ENCODE measurements around the gene SNX1.
"Not testable (repeated sequence)": the region's sequence is repeated elsewhere in the genome, so short reads cannot be mapped to it uniquely, and the experiment has no call there.

SNX1 gene

DNA sequence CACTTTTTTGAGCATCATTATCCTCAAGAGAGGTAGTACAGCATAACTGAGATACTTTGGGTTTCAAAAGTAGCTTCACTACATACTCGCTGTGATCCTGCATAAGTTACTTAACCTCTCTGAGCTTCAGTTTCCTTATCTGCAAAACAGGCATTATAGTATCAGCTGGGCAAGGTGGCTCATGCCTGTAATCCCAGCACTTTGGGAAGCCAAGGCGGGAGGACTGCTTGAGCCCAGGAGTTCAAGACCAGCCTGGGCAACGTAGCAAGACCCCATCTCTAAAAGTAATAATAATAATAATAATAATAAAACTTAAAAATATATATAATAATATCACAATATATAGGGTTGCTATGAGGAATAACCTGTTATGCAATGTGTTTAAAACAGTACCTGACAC, 13.0 kb upstream of the SNX1 start:
- no peak for DNase-seq

DNA sequence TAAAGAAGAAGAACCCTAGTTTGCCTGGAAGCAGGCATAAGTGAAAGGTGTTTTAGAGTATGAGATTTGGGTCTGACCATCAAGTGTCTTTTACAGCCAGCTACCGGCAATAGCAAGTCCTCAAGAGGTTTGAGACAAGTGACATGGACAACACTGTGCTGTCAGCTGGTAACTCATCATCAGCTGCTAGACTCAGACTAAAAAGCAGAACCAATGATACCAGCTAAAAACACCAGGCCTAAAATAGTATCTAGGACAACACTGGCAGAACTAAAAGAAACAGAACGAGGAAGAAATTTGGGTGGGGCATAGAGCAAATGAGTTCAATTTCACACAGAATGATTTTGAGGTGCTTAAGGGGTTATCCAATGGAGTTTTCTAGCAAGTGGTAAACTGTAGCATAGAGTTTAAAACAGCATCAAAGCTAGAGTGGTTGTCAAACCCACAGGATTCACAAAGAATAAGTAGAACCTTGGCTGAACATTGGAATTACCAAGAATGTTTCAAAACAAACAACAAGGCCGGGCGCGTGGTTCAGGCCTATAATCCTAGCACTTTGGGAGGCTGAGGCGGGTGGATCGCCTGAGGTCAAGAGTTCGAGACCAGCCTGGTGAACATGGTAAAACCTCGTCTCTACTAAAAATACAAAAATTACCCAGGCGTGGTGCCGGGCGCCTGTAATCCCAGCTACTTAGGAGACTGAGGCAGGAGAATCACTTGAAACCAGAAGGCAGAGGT, 6.1 kb upstream of the SNX1 start:
- no peak for DNase-seq

- no peak for DNase-seq
These were observed 5.3 kb upstream of the SNX1 start for GRCh38 chr15:64090527-64090926.

DNA sequence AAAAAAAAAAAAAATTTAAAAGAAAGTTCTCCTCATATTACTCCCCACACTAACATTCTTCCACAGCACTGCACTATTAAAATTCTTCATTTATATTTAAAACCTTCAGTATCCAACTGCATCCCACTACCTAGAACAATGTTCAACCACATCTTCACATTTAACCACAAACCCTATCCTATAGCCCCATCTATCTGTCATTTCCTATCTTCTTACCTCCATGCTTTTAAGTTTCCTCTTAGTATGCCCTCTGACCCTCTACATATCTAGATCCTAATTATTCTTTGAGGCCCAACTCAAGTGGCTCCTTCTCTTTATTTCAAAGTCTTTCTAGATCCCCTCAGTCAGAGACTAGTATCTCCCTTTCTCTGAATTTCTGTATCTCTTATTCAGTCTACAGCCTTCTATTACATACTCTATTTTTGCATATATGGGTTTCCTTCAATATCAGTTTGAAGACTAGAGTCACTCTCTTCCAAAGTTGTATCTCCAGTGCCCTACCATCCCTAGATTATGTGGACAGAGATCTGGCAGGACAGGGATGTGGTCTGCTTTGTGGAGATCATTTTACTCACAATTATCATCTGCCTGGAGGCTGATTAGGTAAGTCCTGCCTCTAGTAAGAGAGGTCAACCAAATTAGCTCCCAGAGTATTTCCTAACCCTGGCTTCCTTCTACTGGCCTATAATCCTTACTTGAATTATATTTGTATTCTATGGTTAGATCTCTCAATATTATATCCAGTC, 3.5 kb upstream of the SNX1 start:
- DNase-seq = no peak

- DNase-seq = peak; percentile 55
These were observed 2.7 kb upstream of the SNX1 start for GRCh38 chr15:64092864-64093626.

DNA sequence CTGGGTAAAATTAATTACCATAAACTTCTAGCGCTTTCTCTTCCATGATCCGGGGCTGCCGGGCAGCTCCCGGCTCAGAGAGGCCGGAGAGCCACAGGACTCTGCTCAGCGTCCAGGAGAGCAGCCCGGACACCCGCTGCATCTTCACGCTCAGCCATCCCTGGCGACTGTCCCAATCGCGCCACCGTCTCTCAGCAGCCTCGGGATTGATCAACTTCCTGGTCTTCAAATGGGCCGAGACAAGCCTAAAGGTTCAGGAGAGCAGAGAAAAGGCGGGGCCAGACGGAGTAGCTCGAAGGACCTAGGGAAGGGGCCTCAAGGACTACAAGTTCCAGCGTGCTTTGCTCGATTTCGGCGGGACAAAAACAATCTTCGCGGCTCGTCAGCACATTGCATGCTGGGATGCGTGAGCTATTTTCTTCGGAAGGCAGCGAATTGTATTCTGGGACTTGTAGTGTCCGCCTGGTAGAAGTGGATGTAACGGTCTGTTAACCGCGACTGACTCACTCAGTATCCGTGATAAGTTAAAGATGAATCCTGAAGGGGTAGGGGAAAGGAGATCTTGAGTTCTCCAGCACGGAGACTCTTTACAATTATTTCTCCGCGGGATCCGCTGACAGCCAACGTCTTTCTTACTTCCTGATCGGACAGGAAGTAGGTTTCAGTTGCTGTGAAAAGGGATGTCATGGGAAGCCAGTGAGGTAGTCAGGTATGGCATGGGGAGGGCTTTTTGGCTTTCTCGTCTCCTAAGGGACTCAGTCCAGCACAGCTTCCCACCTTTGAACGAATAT, 2.0 kb upstream of the SNX1 start, which contains the start of gene CIAO2A:
Gene CIAO2A (minus strand): TSS at position 212 of the 791 bp plus-strand sequence. CDS start 70 bp downstream, at position 142.
- DNase-seq = peak; percentile 98

GRCh38 chr15:64095431-64095794, 369 bp upstream of the SNX1 start:
- DNase-seq = no peak

GRCh38 chr15:64096668-64097384, 1.0 kb downstream of the SNX1 start:
- no peak for DNase-seq

- no peak for DNase-seq
These were observed 3.6 kb downstream of the SNX1 start for GRCh38 chr15:64099379-64099778.

GRCh38 chr15:64100958-64101357, 5.2 kb downstream of the SNX1 start:
- DNase-seq = no peak

GRCh38 chr15:64102497-64102896, 6.7 kb downstream of the SNX1 start:
- DNase-seq = no peak

GRCh38 chr15:64105113-64105704, 9.4 kb downstream of the SNX1 start:
- no peak for DNase-seq

DNA sequence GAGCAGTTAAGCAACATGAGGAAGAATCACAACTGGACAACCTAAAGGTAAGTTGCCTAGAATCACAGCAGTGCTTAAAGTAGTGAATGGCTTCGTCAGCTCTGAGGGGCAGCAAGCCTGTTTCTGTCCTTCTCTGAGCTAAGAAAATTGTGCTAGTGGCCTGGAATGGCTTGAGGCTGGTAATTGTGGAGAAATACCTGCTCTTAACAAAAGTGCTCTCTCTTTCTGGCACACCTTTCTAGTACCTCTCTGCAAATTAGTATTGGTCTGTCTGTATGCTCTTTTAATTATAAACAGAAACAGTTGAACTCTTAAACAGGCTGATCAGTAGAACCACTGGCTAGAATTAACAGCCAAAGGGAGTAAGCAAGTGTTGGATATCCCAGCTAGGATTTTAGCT, 11.6 kb downstream of the SNX1 start:
- no peak for DNase-seq

DNA sequence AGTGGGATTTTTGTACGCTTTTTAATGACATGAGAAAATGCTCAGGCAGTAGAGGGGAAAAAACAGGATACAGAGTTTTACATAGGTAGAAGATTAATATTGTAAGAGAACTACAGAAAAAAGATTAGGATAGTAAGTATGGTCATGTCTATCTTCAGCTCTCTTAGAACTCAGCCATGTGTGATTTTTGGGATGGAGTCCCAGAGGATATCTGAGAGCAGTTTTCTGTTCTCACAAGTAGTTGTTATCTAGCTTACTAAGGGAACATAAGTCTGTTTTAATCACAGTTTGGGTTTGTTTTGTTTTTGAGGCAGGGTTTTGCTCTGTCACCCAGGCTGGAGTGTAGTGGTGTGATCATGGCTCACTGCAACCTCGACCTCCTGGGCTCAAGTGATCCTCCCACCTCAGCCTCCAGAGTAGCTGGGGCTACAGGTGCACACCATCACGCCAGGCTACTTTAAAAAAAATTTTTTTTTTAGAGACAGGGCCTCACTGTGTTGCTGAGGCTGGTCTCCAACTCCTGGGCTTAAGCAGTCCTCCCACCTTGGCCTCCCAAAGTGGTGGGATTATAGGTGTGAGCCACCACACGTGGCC, 14.4 kb downstream of the SNX1 start:
- DNase-seq = not testable (repeated sequence)

- DNase-seq = no peak
These were observed 15.3 kb downstream of the SNX1 start for GRCh38 chr15:64110950-64111678.

GRCh38 chr15:64111679-64112050, 15.9 kb downstream of the SNX1 start:
- DNase-seq = peak; percentile 11

DNA sequence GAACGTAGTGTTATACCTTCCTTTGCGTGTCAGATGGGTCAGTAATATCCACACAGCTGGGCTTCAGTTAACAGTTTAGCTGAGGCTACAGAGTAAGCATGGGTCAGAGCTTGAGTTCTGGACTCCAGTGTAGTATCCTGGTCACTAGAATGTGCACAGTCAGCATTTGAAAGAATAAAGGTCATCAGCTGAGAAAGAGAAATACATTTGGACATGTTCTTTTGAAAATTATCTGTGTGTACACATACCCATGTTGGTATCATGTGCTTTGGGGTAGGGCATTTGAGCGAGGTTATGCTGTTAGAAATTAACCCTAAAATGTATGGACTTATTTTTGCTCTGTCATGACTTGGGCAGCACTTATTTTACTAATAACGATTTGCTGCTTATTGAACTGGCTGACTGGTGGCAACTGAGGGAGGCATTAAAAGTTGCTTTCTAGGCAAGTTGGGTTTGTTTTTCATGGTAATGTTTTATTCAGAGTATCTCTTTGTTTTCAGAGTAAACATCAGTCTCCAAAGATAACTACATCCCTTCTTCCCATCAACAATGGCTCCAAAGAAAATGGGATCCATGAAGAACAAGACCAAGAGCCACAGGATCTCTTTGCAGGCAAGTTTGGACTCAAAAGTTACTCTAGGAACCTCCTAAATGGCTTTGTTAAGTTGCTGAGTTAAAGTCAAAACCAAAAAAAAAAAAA, 16.4 kb downstream of the SNX1 start:
- DNase-seq = no peak

- no peak for DNase-seq
These were observed 17.1 kb downstream of the SNX1 start for GRCh38 chr15:64112904-64113303.

DNA sequence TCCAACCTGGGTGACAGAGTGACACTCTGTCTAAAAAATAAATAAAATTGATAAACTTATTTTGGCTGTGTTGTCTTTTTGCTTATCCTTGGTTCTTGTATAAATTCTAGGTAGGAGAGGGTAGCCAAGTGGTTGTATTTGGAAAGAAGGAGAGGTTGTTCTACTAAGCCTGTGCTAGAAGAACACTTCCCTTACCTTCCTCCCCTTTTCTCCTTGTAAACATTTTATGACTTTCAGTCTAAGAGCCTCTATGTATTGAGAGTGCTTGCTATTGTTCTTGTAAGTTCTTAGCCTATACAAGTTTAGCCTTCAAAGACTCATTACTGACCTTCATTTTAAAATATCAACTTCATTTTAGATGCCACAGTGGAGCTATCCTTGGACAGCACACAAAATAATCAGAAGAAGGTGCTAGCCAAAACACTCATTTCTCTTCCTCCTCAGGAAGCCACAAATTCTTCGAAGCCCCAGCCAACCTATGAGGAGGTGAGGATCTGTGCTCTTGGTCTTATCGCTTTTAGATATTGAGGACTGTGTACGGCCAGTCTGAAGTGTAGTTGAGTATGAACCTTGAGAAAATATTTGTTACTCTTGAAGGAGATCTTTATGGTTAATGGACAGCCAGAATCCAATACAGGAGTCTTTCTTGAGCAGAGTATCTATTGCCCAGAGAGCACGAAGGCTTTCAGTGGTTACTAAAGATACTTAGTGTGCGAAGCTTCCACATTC, 22.1 kb downstream of the SNX1 start:
- DNase-seq = no peak

Data from NCI-H526 treated with DMSO at 0.1 percent for 48 hours (cell line).